CD4-positive, alpha-beta T cell treated with Interleukin-6 for 4 hours (primary cell): ENCODE results near the gene PDE7B.

Source experiments
- DNase-seq: peaks from one replicate; pipeline ENCODE4 v3.0.0-alpha.2; 2020; ENCODE audit warnings: mixed read lengths

Gene PDE7B

GRCh38 chr6:136160250-136160649 is 308.7 kb downstream of the PDE7B start:
- no peak for DNase-seq

GRCh38 chr6:136161950-136162349 is 310.4 kb downstream of the PDE7B start:
- DNase-seq: no peak

DNA sequence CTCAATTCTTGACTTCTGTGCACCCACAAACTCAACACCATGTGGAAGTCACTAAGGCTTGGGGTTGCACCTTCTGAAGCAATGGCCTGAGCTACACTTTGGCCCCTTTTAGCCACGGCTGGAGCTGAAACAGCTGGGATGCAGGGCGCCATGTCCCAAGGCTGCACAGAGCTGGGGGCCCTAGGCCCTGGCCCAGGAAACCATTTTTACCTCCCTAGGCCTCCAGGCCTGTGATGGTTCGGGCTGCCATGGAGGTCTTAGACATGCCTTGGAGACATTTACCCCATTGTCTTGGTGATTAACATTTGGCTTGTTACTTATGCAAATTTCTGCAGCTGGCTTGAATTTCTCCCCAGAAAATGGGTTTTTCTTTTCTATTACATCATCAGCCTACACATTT is 311.8 kb downstream of the PDE7B start:
- no peak for DNase-seq

DNA sequence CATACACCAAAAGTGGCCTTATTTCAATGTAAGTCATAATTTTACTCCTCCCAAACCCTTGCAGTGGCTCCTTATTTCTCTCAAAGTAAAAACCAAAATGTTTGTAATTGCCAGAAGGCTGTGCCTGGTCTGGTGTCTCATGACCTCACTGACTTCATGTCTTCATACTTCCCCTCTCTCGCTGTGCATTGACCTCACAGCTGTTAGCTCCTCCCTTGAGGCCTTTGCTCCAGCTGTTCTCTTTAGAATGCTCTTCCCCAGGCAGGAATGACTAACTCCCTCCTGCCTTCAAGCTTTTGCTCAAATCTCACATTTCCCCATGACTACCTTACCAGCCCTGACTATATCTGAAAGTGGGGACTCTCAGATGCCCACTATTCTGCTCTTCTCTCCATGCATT is 315.3 kb downstream of the PDE7B start:
- DNase-seq: no peak

GRCh38 chr6:136169394-136170148 is 318.1 kb downstream of the PDE7B start:
- DNase-seq: no peak

DNA sequence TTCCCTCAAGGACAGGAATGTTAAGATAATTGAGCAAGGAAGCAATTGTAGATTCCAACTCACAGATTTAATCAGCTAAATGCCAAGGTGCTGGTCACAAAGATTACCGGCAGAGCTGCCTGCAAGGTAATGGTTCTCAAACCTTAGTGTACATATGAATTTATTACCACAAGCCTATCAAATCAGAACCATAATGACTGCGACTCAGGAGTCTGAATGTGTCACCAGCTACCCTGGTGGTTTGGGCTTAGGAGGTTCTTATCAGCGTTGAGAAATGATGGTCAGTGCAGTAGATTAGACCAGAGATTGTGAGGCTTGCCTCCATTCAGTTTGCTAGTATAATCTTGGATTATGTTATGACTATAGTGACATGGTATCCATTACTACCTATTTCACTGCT is 319.7 kb downstream of the PDE7B start:
- DNase-seq: no peak

DNA sequence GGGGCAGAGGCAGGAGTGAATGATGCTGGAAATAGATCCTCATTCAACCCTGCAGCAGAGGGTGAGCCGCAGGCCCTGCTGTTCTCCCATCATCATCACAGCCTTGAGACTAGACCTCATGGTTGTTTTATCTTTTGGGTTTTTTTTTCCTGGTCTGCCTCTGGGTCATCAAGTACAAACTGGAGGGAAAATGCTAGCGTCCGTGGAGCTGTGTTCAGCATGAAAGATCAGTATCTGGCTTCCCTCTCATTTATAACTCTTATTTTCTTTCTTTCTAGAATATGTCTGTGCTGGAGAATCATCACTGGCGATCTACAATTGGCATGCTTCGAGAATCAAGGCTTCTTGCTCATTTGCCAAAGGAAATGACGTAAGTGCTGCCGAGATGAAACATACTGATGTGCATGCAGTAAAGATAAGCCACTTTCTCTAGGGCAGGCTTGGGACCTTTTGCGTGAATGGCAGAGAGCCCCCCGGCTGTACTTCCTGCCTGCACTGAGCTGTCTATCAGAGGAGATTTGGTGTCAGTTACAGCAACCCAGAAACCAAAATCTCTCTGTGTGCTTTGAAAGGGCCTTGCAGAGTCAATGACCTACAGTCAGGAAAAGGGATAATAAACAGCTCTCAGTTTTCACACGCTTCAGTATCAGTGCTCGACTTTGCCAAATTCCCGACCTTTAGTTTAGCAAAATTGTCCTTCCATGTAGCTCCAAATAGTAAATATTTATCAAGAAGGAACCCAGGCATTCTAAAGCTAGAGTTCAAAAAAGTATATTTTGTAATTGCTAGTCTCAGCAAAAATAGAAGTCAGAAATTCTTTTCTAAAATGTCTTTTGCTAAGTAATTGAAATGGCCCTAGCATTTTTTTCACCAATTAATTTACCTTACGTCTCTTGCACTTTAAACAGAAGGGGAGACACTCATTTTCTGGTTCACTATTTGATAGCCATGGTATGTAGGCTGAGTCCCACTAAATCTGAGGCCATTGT is 322.3 kb downstream of the PDE7B start:
- peak; percentile 1 for DNase-seq

- no peak for DNase-seq
Measured at GRCh38 chr6:136174510-136174909, 323.0 kb downstream of the PDE7B start.

DNA sequence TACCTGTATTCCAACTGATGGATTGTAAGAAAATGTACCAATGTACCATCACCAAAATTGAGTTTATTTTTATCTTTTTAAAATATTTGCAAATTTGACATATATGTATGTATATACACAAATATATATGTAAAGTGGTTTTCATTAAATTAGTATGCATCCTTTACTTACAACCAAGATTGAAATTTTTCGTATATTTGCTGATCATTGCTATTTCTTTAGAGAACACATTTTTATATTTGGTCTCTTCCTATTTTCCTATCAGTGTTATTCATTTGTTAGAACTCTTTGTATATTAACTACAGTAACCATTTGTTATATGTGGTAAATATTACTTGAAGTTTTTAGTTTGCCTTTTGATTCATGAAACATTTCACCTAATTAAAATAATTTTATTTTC is 324.4 kb downstream of the PDE7B start:
- DNase-seq: no peak

- no peak for DNase-seq
Measured at GRCh38 chr6:136178749-136179148, 327.2 kb downstream of the PDE7B start.

DNA sequence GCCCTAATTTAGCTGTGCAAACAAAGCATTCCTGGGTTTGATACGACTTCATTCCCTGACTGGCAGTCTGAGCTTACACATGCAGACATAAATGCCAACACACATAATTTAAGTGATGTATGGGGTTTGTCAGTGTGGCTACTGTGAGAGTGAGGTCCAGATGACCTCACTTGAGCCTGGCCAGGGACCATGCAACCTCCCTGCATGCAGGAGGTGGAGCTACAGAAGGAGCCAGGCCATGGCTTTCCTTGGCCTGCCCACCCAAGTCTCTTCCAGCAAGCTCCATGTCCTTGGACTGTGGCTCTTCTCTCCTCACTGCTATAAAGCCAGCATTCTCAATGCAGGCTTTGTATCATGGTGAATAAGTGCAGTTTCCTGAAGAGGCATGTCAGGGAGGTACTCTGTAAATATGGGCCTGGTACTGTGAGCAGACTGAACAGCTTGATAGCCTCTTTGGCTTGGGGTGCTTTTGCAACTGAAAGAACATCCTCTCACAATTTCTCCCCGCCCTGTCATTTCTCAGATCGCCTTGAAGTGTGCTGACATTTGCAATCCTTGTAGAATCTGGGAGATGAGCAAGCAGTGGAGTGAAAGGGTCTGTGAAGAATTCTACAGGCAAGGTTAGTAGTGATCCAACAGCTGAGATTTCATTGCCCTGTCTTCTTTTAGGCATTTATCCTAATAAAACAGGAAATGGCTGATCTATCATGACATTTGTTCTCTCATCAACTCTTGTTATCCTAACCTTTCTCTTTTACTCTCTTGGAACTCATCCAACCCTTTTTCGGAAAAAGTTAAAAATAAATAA is 329.4 kb downstream of the PDE7B start:
- DNase-seq: no peak

GRCh38 chr6:136181512-136181833 is 330.0 kb downstream of the PDE7B start:
- DNase-seq: no peak

GRCh38 chr6:136181861-136182260 is 330.4 kb downstream of the PDE7B start:
- DNase-seq: no peak

DNA sequence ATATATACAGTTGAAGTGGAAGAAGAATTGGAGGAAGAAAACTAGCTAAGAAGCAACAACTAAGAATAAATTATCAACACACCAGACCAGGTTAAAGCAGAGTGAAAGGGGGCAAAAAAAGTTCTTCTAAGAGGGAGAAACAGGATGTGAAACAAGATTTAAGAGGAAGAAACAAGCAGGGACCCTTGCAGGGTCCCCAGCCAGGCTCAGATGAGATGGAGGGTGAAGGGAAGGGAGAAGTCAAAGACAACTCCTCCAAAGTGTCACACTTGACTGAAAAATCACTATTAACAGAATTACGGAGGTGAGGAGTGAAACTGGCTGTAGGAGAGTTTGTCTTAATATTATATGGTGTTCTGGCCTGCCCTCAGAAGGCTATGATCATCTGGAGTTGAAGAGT is 333.2 kb downstream of the PDE7B start:
- DNase-seq: no peak

GRCh38 chr6:136186363-136186762 is 334.9 kb downstream of the PDE7B start:
- DNase-seq: no peak

GRCh38 chr6:136188486-136188885 is 337.0 kb downstream of the PDE7B start:
- DNase-seq: no peak

DNA sequence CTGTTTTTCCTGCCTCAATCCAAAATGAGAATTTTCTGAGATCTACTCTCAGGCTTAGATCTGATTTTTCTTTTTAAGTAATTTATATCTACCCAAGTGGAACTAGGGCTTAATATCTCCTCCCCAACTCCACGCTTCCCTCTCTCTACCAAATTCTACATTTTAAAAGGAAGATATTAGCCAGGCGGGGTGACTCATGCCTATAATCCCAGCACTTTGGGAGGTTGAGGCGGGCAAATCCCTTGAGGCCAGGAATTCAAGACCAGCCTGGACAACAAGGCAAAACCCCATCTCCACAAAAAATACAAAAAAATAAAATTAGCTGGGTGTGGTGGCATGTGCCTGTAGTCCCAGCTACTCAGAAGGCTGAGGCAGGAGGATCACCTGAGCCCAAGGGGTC is 337.6 kb downstream of the PDE7B start:
- DNase-seq: no peak

DNA sequence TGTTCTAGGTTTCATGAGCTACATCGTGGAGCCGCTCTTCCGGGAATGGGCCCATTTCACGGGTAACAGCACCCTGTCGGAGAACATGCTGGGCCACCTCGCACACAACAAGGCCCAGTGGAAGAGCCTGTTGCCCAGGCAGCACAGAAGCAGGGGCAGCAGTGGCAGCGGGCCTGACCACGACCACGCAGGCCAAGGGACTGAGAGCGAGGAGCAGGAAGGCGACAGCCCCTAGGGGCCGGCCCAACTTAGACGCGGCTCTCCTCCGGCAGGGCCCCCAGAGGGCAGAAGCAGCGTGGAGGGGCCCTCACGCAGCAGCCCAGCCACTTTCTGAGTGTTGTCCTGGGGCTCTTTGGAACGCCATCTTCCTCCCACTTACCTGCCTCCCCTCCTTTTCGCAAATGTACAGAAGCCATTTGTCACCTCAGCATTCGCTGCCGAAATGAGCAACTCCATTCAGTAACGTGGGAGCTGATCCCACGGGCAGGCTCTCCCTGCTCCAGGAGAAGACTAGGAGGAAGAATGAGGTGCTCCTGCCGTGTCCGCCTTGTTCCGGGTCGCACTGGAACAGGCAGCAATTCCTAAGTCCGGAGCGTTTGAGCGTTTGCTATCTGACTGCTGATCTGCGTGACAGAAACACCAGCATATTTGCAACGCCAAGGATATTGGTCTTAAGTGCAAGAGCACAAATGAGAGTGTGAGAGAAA is 340.3 kb downstream of the PDE7B start:
- DNase-seq: no peak

DNA sequence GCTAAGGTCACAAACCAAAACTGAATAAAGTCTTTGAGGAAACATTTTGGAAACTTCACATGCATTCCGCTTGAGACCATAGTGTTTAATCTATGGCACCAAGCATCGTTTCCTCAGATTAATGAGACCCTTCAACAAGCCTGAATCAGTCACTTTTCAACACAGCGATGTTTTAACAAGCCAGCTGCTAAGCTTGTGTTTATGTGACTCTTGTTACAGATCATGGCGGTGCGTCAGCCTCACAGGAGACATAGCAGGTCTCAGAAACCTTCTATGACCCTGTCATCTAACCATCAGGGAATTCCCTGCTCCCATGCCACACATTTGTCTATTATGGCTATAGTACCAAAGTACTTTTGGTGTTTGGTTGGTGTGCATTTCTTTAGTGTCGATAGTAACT is 341.4 kb downstream of the PDE7B start:
- DNase-seq: no peak

DNA sequence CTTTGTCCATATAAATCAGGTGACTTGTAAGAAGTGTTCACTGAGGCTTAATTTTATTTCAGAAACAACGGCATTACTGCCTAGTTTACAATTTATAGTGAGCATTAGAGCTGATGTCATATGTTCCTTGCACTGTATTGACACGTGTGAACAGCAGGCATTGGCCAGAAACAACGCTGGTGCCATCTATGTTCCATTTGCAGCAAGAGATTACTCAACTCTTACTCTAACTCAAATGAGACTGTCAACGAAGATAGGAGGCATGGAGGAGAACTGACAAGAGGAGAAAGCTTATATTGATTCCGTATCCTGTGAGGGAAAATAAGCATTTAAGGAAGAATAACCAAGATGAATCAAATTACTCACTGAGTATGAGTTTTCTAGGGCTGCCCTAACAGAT is 350.2 kb downstream of the PDE7B start:
- no peak for DNase-seq

- DNase-seq: no peak
Measured at GRCh38 chr6:136208783-136209182, 357.3 kb downstream of the PDE7B start.

DNA sequence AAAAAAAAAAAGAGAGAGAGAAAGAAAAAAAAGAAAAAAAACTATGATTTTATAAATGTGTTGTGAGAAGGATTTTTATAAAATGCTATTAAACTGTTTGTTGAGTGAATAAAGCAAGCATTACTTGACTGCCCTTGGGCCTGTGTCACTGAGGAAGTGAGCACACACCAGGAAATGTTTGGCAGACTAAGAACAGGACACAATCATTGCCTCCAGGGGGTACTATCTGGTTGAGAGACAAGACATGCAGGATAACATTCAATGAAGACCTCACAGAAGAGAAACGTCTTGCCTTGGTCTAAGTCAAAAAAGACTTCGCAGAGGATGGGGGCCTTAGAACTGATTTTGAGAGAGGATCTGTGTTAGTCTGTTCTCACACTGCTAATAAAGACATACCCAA is 358.0 kb downstream of the PDE7B start:
- DNase-seq: no peak
